Glutamatergic neuron (in vitro differentiated cells): ENCODE measurements around the gene ACVR2B. TPM values are rescaled to one million over a fixed set of nuclear protein-coding genes. Genes with fewer than 3 reads are reported as not detected.

ENCODE experiments used
- DNase-seq: peaks from one replicate; pipeline ENCODE4 v3.0.0; 2022
- H3K27ac Mint-ChIP-seq: one replicate; pipeline ENCODE4 v1.8.0; 2020; ENCODE audit warnings: mild to moderate bottlenecking, mixed read lengths, inconsistent platforms; ENCODE audit not compliant: unreplicated experiment
- H3K27me3 Mint-ChIP-seq: one replicate; pipeline ENCODE4 v1.8.0; 2020; ENCODE audit warnings: mild to moderate bottlenecking, moderate library complexity, mixed read lengths, inconsistent platforms; ENCODE audit not compliant: unreplicated experiment
- H3K36me3 Mint-ChIP-seq: one replicate; pipeline ENCODE4 v1.8.0; 2020; ENCODE audit warnings: mild to moderate bottlenecking, mixed read lengths, inconsistent platforms; ENCODE audit not compliant: unreplicated experiment
- H3K4me1 Mint-ChIP-seq: one replicate; pipeline ENCODE4 v1.8.0; 2020; ENCODE audit warnings: mild to moderate bottlenecking, low read depth, mixed read lengths, inconsistent platforms; ENCODE audit not compliant: unreplicated experiment
- H3K4me3 Mint-ChIP-seq: one replicate; pipeline ENCODE4 v1.8.0; 2020; ENCODE audit warnings: mild to moderate bottlenecking, mixed read lengths, inconsistent platforms; ENCODE audit not compliant: unreplicated experiment
- H3K9me3 Mint-ChIP-seq: one replicate; pipeline ENCODE4 v1.8.0; 2020; ENCODE audit warnings: mild to moderate bottlenecking, moderate library complexity, mixed read lengths, inconsistent platforms; ENCODE audit not compliant: unreplicated experiment
- total RNA-seq: library from RNA; stranded (reverse); fragmentation: NEBNext Ultra II Directional; extraction: Animal tissue kit (Norgen Biotek cat#: 25700); gene quantifications from one replicate; pipeline ENCODE4 v1.2.1, GENCODE V29; 2021; ENCODE audit not compliant: unreplicated experiment
- TF ChIP-seq, protein P1 (sequence below): fragments of 200-600 bp; sonication (generic); IDR thresholded peaks from one replicate; pipeline ENCODE4 v1.5.0; 2021; ENCODE audit not compliant: partially characterized antibody, unreplicated experiment

Gene ACVR2B
- total RNA-seq, 1 donor from 2014 or later, result 122 TPM

DNA sequence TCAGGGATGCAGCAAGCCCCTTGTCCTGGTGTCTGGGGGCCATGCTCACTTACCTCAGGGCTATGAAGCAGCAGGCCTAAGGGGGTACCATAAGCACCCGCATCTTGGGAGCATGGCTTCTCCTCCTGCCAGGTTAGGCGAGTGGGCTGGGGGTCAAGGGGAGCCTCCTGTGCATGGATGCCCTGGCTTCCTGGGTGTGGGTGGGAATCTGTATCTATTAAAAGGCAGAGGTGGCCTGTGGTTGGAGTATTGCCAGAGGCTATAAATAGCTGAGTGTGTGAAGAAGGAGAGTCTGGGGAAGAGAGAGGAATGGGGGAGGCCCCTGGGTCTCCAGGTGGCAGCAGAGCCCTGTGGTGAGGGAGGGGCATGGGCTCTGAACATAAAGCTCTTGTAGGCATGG is 19.5 kb downstream of the ACVR2B start:
- DNase-seq, result no peak
- H3K27ac Mint-ChIP-seq, result no peak overlapping the region
- peaks cover 23% of the 10 kb centered on the region for H3K4me1 Mint-ChIP-seq
- peaks cover 9% of the 10 kb centered on the region for H3K27me3 Mint-ChIP-seq
- H3K4me3 Mint-ChIP-seq, result no peak overlapping the region
- H3K36me3 Mint-ChIP-seq, result peaks cover 27% of the 10 kb centered on the region
- TF ChIP-seq, protein P1, sequence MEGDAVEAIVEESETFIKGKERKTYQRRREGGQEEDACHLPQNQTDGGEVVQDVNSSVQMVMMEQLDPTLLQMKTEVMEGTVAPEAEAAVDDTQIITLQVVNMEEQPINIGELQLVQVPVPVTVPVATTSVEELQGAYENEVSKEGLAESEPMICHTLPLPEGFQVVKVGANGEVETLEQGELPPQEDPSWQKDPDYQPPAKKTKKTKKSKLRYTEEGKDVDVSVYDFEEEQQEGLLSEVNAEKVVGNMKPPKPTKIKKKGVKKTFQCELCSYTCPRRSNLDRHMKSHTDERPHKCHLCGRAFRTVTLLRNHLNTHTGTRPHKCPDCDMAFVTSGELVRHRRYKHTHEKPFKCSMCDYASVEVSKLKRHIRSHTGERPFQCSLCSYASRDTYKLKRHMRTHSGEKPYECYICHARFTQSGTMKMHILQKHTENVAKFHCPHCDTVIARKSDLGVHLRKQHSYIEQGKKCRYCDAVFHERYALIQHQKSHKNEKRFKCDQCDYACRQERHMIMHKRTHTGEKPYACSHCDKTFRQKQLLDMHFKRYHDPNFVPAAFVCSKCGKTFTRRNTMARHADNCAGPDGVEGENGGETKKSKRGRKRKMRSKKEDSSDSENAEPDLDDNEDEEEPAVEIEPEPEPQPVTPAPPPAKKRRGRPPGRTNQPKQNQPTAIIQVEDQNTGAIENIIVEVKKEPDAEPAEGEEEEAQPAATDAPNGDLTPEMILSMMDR, result no peak
- peaks cover 7% of the 10 kb centered on the region for H3K9me3 Mint-ChIP-seq

DNA sequence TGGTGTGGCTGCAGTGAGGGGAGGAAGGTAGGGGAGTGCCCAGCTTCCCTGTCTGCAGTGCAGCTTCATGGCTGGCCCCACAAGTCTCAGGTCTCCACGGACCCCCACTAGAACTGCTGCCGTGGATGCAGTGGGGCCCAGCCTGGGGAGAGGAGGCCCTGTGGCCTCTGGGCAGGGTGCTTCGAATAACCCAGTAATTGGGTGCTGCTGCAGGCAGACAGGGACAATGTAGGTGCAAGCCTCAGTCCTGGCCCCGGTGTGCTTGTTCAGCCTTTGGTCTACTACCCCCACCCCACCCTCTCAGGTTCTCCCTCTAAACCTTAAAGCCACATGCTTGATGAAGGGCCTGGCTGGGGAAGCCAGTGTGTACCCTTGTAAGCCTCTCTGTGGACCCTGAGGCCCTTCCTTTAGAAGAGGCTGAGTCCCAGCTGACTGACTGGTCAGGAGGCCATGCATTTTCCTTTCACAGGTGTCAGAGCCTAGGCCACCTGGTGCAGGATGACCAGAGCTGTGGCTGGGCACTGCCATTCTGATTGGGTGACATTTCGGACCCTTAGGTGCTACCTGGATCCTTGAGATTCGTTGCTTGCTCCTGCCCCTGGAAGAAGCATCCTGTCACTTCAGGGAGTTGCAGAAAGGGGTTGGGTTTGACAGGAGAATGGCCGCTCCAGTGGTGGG is 21.4 kb downstream of the ACVR2B start:
- DNase-seq, result no peak
- Mint-ChIP-seq H3K9me3 (peaks cover 7% of the 10 kb centered on the region), H3K27ac (peak overlapping the region; percentile 28), H3K4me3 (no peak overlapping the region), H3K27me3 (peaks cover 9% of the 10 kb centered on the region), H3K36me3 (peaks cover 12% of the 10 kb centered on the region), H3K4me1 (peaks cover 23% of the 10 kb centered on the region)
- TF ChIP-seq, protein P1, result no peak

- Mint-ChIP-seq H3K9me3 (peaks cover 1% of the 10 kb centered on the region), H3K27me3 (peaks cover 9% of the 10 kb centered on the region), H3K4me1 (peaks cover 23% of the 10 kb centered on the region), H3K27ac (peak overlapping the region; percentile 28), H3K36me3 (peaks cover 6% of the 10 kb centered on the region), H3K4me3 (no peak overlapping the region)
- TF ChIP-seq, protein P1, result no peak
- no peak for DNase-seq
Observed at GRCh38 chr3:38475716-38476115, 22.0 kb downstream of the ACVR2B start.

- no peak for DNase-seq
- H3K4me1 Mint-ChIP-seq, result peaks cover 23% of the 10 kb centered on the region
- H3K9me3 Mint-ChIP-seq, result no peaks in the 10 kb centered on the region
Observed at GRCh38 chr3:38476157-38476756, 22.6 kb downstream of the ACVR2B start.

More at GRCh38 chr3:38476157-38476756, 22.6 kb downstream of the ACVR2B start:
- peaks cover 5% of the 10 kb centered on the region for H3K36me3 Mint-ChIP-seq
- no peak overlapping the region for H3K27ac Mint-ChIP-seq
- TF ChIP-seq, protein P1, result no peak
- H3K27me3 Mint-ChIP-seq, result peaks cover 9% of the 10 kb centered on the region
- no peak overlapping the region for H3K4me3 Mint-ChIP-seq
